Spleen (tissue), 7 donors: Measurements from ENCODE around the gene ZNF319.

ENCODE experiments used
- POLR2A ChIP-seq, 3 donors: fragments of 450-650 bp; IDR thresholded peaks; one replicate each; pipeline ENCODE4 v1.5.1; 2017; ENCODE audit warnings: antibody characterized with exemption in 3 of 3, mild to moderate bottlenecking in 1 of 3
- TF ChIP-seq, protein P1 (sequence below), 11 experiments: fragments of 200-600 bp in 7 of 11; fragments of 450-650 bp in 4 of 11; sonication (generic) in 4 of 11; IDR thresholded peaks in 8 of 11; conservative IDR thresholded peaks in 3 of 11; 1 replicate in 7 of 11; 2 replicates in 4 of 11; pipeline versions ENCODE4 v1.4.0 to v1.8.0; 2016 to 2021; ENCODE audit warnings: antibody characterized with exemption in 11 of 11, inconsistent platforms in 4 of 11, mild to moderate bottlenecking in 1 of 11
- donor health status: DM: no; HTN: no; CAD: no; lungs with moderate emphysema.
- donor health status: DM: no; HTN: no; CAD: no.
- donor health status: DM: no; HTN: no; CAD: no.

DNA sequence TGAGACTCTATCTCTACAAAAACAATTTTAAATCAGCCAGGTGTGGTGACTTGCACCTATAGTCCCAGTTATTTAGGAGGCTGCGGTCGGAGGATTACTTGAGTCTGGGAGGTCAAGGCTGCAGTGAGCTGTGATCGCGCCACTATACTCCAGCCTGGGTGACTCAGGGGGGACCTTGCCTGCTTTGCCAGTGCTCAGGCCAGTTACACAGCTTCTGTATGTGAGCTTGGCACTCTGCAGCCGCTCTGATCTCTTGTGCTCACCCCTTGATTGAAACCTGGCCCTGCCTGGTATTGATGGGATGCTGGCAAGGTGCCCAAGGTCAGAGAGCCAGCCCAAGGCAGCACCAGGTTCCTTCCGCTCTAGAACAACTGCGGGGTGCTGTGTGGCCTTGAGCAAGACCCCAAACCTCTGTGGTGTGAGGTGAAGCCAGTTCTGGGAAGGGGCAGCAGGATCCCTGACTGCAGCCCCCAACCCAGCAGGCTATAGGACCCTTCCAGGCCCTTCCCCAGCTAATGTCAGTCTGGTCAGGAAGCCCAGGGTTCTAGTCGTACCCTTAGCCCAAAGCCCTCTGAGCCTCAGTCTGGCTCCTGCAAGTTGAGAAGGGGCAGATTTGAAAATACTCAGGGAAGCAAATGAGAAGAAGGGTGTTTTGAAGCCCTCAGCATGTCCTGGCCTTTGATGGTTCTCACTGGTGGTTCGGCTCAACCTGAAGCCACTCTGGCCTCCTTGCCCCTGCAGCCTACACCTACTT lies 44.0 kb upstream of the ZNF319 start:
- TF ChIP-seq, protein P1, sequence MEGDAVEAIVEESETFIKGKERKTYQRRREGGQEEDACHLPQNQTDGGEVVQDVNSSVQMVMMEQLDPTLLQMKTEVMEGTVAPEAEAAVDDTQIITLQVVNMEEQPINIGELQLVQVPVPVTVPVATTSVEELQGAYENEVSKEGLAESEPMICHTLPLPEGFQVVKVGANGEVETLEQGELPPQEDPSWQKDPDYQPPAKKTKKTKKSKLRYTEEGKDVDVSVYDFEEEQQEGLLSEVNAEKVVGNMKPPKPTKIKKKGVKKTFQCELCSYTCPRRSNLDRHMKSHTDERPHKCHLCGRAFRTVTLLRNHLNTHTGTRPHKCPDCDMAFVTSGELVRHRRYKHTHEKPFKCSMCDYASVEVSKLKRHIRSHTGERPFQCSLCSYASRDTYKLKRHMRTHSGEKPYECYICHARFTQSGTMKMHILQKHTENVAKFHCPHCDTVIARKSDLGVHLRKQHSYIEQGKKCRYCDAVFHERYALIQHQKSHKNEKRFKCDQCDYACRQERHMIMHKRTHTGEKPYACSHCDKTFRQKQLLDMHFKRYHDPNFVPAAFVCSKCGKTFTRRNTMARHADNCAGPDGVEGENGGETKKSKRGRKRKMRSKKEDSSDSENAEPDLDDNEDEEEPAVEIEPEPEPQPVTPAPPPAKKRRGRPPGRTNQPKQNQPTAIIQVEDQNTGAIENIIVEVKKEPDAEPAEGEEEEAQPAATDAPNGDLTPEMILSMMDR (IDR thresholded peaks at IDR 0.05 in 8 of 11, conservative IDR thresholded peaks at IDR 0.05 in 3 of 11): no peak
- no peak for TF ChIP-seq POLR2A (IDR thresholded peaks at IDR 0.05)
